A549 (cell line): ENCODE data around the gene COL5A1.

ENCODE experiments used
- CBX2 ChIP-seq: fragments of 200-600 bp; sonication (generic); IDR thresholded peaks from 2 replicates; pipeline ENCODE4 v1.6.1; 2016; ENCODE audit warnings: low read depth, mild to moderate bottlenecking, borderline replicate concordance
- CHD4 ChIP-seq: fragments of 200-600 bp; sonication (generic); IDR thresholded peaks from 2 replicates; pipeline ENCODE4 v1.6.1; 2016; ENCODE audit warnings: antibody characterized with exemption, mild to moderate bottlenecking, borderline replicate concordance
- CTCF ChIP-seq: fragments of >200 bp; sonication (Bioruptor Twin); formaldehyde crosslinking; IDR thresholded peaks from 3 replicates; pipeline ENCODE4 v1.5.1; 2016
- EP300 ChIP-seq, 2 experiments: fragments of >200 bp; sonication (Bioruptor Twin); formaldehyde crosslinking; IDR thresholded peaks; 2 replicates in 1 of 2; 3 replicates in 1 of 2; pipeline ENCODE4 v1.6.1; 2016 to 2017
- FOSL2 ChIP-seq, 2 experiments: fragments of 450-650 bp in 1 of 2; fragments of >200 bp in 1 of 2; sonication (Bioruptor Twin) in 1 of 2; formaldehyde crosslinking; IDR thresholded peaks; 2 replicates each; pipeline versions ENCODE4 v1.5.0 to v1.6.1; 2016 to 2020; ENCODE audit warnings: mild to moderate bottlenecking in 1 of 2, moderate library complexity in 1 of 2
- JUNB ChIP-seq: fragments of >200 bp; sonication (Bioruptor Twin); formaldehyde crosslinking; IDR thresholded peaks from 2 replicates; pipeline ENCODE4 v1.6.1; 2016
- MAFK ChIP-seq: fragments of 450-650 bp; IDR thresholded peaks from 2 replicates; pipeline ENCODE4 v1.6.1; 2014; ENCODE audit not compliant: partially characterized antibody
- PBX3 ChIP-seq: IDR thresholded peaks from 2 replicates; pipeline ENCODE4 v1.6.1; 2012
- RCOR1 ChIP-seq: fragments of 150-350 bp; IDR thresholded peaks from 2 replicates; pipeline ENCODE4 v1.6.1; 2014; ENCODE audit warnings: antibody characterized with exemption, low read length, low read depth
- REST ChIP-seq: fragments of 200-600 bp; sonication (generic); IDR thresholded peaks from 2 replicates; pipeline ENCODE4 v1.6.1; 2016; ENCODE audit warnings: antibody characterized with exemption, mild to moderate bottlenecking, moderate library complexity
- RFX5 ChIP-seq: fragments of 450-650 bp; IDR thresholded peaks from 2 replicates; pipeline ENCODE4 v1.7.1; 2014; ENCODE audit warnings: antibody characterized with exemption, mild to moderate bottlenecking, moderate library complexity
- SMC3 ChIP-seq: fragments of >200 bp; sonication (Bioruptor Twin); formaldehyde crosslinking; IDR thresholded peaks from 3 replicates; pipeline ENCODE4 v1.6.1; 2018; ENCODE audit warnings: inconsistent platforms
- SREBF2 ChIP-seq: fragments of 450-650 bp; IDR thresholded peaks from 2 replicates; pipeline ENCODE4 v1.6.1; 2014; ENCODE audit warnings: mild to moderate bottlenecking, moderate library complexity
- ZFP36 ChIP-seq: fragments of 450-650 bp; IDR thresholded peaks from 2 replicates; pipeline ENCODE4 v1.6.1; 2014; ENCODE audit warnings: borderline replicate concordance; ENCODE audit not compliant: partially characterized antibody

DNA sequence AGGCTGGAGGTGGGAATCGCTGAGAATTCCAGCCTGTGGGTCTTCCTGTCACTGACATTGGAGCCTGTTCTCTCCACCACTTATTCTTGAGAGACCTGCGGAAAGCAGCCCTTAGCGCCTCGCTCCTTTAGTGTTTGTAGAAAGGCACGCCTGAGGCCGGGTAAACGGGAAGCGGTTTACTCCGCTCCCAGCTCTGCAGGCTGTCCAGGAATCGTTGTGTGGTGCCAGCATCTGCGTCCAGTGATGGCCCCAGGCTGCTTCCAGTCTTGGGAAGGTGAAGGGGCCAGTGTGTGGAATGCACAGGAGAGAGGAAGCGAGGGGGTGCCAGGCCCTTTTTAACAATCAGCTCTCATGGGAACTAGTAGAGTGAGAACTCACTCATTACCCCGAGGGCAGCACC is 194.4 kb downstream of the COL5A1 start:
- no peak for TF ChIP-seq CTCF
- no peak for TF ChIP-seq MAFK
- no peak for TF ChIP-seq RCOR1
- no peak for TF ChIP-seq REST
- no peak for TF ChIP-seq EP300 (IDR thresholded peaks at IDR 0.05)
- TF ChIP-seq CHD4, result no peak
- no peak for TF ChIP-seq SREBF2
- no peak for TF ChIP-seq SMC3
- no peak for TF ChIP-seq FOSL2 (IDR thresholded peaks at IDR 0.05)
- no peak for TF ChIP-seq FOSL2 (CRISPR knock-in tag; IDR thresholded peaks at IDR 0.05)
- TF ChIP-seq JUNB, result no peak
- no peak for TF ChIP-seq RFX5
- TF ChIP-seq CBX2, result no peak
- no peak for TF ChIP-seq PBX3
- TF ChIP-seq ZFP36, result no peak
